ENCODE measurements around the gene MRGPRG.

MRGPRG gene

DNA sequence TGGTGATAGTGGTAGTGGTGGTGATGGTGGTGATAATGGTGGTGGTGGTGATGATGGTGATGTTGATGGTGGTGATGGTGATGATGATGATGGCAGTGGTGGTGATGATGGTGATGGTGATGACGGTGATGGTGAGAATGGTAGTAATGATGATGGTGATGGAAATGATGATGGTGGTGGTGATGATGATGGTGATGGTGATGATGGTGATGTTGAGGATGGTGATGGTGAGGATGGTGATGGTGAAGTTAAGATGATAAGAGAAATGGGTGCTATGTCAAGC, 11.8 kb downstream of the MRGPRG start:
- no peak for DNase-seq (ENCODE audit: low read depth)

GRCh38 chr11:3206156-3206921, 12.3 kb downstream of the MRGPRG start:
- DNase-seq (ENCODE audit: low read depth), result no peak

- no peak for DNase-seq (ENCODE audit: low read depth)
These were observed 13.1 kb downstream of the MRGPRG start for GRCh38 chr11:3205261-3206155.

- no peak for DNase-seq (ENCODE audit: low read depth)
These were observed 14.2 kb downstream of the MRGPRG start for GRCh38 chr11:3204141-3205015.

GRCh38 chr11:3203221-3204043, 15.2 kb downstream of the MRGPRG start:
- no peak for DNase-seq (ENCODE audit: low read depth)

DNA sequence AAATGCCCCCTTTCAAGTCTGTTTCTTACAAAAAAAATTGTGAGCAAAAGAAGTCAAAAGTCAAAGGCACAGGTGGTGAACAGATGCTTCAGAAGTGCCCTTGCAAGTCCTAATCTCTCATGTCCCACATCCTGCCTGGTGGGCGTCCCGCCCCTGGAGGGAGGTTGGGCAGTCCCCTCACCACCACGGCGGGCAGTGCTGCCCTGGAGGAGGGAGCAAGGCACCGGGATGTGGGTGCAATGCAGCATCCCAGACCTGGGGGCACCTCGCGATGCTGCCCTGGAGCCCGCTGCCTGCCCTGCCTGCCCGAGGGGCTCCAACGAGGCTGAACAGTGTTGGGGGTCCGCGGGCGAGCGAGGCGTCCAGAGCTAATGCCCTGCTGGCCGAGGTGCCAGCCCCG, 15.9 kb downstream of the MRGPRG start:
- no peak for DNase-seq (ENCODE audit: low read depth)

DNA sequence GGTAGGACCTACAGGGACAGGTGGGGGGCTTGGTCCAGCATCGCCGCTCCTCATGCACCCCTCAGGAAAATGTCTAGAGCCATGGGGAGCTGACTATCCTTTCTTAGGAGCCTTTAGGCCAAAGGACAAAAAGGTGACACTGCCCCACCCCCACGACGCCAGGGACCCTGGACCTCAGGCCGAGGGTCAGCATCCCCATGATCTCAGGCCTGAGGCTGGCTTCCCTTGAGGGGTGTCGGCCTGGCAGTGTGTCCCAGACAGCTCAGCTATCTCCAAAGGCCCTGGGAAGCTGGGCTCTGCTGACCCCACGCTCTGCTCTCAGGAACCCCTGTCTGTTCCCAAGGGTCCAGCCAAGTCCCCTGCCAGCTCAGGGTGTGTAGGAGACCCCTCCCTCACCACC, 16.3 kb downstream of the MRGPRG start:
- DNase-seq (ENCODE audit: low read depth), result no peak

DNA sequence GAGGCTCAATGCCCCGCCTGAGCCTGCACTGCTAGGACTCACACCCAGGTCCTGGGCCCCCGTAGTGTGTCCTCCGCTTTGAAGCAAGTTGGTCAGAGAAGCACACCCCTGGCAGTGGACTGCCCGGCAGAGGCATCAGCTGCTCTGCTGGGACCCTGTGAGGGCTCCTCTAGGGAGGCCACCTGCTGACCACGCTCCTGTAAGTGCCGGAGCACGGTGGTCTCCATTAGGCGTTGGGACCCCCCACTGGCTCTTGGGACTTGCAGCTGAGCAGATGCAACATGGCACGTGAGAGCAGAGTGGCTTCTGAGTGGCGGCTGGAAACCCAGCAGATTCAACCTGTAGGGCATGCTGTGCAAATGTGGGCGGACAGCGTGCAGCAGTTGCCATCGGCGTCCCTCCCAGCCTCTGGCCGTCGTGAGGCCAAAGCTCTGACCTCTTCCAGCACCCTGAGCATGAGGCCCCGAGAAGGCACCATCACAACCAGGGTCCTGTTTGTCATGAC, 16.9 kb downstream of the MRGPRG start:
- DNase-seq (ENCODE audit: low read depth), result no peak

DNA sequence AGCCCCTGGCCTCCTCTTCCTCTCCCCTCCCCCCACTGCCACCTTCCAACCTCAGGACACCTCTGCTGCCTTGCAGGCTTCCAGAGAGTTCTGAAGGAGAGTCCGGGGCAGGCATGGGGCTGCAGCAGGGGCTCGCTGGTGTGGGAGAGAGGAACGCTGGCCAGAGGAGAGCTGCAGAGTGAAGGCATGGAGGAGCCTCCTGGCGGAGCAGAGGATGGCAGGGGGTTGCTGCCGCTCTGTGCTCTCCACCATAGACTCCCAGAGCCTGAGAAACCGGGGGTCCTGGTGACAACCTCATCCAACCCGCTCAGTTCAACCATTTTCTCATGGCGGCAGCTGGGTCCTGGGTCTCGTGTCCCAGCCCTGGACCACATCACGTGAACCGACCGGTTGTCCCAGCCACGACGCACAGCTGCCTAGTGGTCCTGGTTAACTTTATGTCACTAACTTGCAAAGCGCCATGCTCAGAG, 17.5 kb downstream of the MRGPRG start:
- DNase-seq (ENCODE audit: low read depth), result no peak

- no peak for DNase-seq (ENCODE audit: low read depth)
These were observed 18.1 kb downstream of the MRGPRG start for GRCh38 chr11:3200388-3201111.

GRCh38 chr11:3199537-3200295, 18.9 kb downstream of the MRGPRG start:
- DNase-seq (ENCODE audit: low read depth), result no peak

GRCh38 chr11:3198815-3199214, 19.8 kb downstream of the MRGPRG start:
- no peak for DNase-seq (ENCODE audit: low read depth)

GRCh38 chr11:3197878-3198528, 20.6 kb downstream of the MRGPRG start:
- DNase-seq (ENCODE audit: low read depth), result no peak

DNA sequence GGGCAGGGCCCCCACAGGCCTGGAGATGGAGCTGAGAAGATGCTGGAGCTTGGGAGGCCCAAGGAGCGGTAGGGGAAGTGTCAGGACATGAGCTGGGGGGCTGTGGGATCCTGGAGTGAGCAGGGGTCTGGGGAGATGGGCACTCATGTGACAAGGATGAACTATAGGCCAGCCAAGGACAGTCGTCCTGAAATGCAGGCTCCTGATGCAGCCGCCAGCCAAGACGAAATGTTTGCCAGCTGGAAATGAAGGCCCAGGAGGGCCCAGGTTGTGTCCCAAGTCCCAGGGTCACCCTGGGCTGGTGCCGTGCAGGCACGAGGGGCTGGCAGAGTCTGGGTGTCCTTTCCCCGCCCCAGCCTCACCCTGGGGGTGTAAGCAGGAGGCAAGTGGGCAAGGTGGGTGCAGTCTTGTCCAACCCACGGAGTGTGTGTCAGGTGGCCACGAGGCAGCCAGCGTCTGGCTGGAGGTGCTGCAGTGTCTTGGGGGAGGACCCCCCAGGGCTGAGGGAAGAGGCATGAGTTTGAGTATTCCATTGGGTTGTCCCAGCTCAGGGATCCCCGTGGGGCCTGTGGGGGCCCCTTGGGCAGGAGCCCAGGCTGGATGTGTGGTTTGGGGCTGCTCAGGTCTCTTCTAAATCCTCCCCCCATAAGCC, 21.4 kb downstream of the MRGPRG start:
- no peak for DNase-seq (ENCODE audit: low read depth)

DNA sequence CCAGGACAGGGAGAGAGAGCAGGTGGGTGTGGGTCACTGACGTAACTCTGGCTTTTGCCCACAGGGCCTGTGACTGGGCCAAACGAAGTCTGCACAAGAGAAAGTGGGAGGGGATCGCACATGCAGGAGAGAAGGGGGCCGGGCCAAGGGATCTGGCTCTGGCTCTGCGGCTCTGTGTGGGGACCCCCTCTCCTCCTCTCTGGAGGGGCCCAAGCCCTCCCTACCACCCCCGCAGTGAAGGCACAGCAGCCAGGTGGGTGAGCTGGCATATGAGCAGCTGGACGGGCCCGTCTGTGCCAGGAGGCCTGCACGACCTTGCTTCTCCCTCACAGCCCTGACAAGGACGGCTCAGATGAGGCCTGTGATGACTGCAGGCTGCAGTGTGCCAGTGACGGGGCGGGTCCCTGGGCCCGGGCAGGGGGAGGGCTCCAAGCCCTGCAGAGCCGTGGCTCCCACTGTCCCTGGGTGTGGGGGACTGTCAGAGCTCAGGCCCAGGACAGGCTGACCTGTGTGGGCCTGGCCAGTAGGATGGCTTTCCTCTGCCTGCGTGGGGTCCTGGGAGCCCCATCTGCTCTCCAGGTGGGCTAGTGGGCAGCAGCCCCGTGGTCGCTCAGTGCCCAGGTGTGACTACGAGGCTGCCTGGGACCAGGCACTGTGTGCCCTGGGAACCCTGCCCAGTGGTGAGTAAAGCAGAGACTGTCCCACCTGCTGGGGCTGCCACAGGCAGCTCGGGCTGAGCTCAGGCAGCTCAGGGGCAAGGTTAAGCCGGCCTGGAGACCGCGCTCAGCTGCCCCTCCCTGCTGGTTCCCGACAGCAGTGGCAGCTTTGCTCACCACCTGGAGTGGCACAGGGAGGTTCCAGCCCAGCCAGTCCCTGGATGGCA, 22.2 kb downstream of the MRGPRG start:
- no peak for DNase-seq (ENCODE audit: low read depth)

- DNase-seq (ENCODE audit: low read depth), result no peak
These were observed 23.1 kb downstream of the MRGPRG start for GRCh38 chr11:3195251-3196160.
